Tibial nerve (tissue), 3 donors: ENCODE data around the gene ADH7.

Source experiments
- POLR2A ChIP-seq, 2 donors: fragments of 450-650 bp; IDR thresholded peaks; one replicate each; pipeline ENCODE4 v1.6.1; 2017; ENCODE audit warnings: antibody characterized with exemption in 2 of 2, mild to moderate bottlenecking in 2 of 2, moderate library complexity in 2 of 2
- TF ChIP-seq, protein P1 (sequence below), 5 experiments: fragments of 200-600 bp in 3 of 5; fragments of 450-650 bp in 2 of 5; sonication (generic) in 3 of 5; IDR thresholded peaks; one replicate each; pipeline ENCODE4 v1.5.1; 2016 to 2019; ENCODE audit warnings: antibody characterized with exemption in 5 of 5, mild to moderate bottlenecking in 3 of 5, moderate library complexity in 2 of 5

DNA sequence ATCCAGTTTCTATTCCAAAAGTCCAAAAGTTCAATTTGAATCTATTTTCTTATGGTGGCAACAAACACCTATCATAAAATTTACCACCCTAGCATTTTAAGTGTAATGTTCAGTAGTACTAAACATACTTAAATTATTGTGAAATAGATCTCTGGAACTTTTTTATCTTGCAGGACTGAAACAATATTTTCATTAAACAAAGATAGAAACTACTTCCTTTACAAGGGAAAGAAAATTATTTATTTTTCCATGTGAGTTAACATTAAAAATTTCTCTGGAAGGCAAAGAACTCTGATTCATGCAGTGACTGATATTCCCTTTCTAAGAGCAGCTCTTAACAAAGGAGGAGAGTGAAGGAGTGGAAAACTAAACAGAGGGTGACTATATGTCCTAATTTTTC lies 40.2 kb downstream of the ADH7 start:
- no peak for TF ChIP-seq POLR2A (IDR thresholded peaks at IDR 0.05)
- TF ChIP-seq, protein P1, sequence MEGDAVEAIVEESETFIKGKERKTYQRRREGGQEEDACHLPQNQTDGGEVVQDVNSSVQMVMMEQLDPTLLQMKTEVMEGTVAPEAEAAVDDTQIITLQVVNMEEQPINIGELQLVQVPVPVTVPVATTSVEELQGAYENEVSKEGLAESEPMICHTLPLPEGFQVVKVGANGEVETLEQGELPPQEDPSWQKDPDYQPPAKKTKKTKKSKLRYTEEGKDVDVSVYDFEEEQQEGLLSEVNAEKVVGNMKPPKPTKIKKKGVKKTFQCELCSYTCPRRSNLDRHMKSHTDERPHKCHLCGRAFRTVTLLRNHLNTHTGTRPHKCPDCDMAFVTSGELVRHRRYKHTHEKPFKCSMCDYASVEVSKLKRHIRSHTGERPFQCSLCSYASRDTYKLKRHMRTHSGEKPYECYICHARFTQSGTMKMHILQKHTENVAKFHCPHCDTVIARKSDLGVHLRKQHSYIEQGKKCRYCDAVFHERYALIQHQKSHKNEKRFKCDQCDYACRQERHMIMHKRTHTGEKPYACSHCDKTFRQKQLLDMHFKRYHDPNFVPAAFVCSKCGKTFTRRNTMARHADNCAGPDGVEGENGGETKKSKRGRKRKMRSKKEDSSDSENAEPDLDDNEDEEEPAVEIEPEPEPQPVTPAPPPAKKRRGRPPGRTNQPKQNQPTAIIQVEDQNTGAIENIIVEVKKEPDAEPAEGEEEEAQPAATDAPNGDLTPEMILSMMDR (IDR thresholded peaks at IDR 0.05): no peak
